ENCODE data around the gene LENG1. TPM values are rescaled to one million over a fixed set of nuclear protein-coding genes. Genes with fewer than 3 reads are reported as not detected.

The LENG1 gene
- total RNA-seq, 1 experiment from 2014 or later: 7.6 TPM

GRCh38 chr19:54204767-54205468 is 45.4 kb upstream of the LENG1 start:
- Histone ChIP-seq H3K4me3 (replicated peaks in 1 of 2; ENCODE audit: low read depth in 1 of 2, low read length in 2 of 2) (no peak overlapping the region), H3K36me3 (ENCODE audit: control insufficient read depth in 1 of 2, insufficient read depth in 2 of 2, low read length in 2 of 2) (peaks cover 55 to 72% of the 10 kb centered on the region in 2 experiments), H3K79me2 (ENCODE audit: insufficient read depth, low read length) (peaks cover 78% of the 10 kb centered on the region), H3K9ac (ENCODE audit: low read length) (no peak overlapping the region), H4K20me1 (ENCODE audit: insufficient read depth) (peaks cover 73% of the 10 kb centered on the region; the same call in 1 of the 2 replicates), H3K9me3 (ENCODE audit: control insufficient read depth in 1 of 2, insufficient read depth in 1 of 2, low read depth in 1 of 2, low read length in 2 of 2) (no peaks in the 10 kb centered on the region), H3K9me2 (ENCODE audit: insufficient read depth) (no peaks in the 10 kb centered on the region), H2AFZ (ENCODE audit: low read depth, low read length, poor library complexity, severe bottlenecking) (no peak overlapping the region), H3K4me1 (ENCODE audit: control insufficient read depth in 1 of 2, insufficient read depth in 2 of 2, low read length in 2 of 2) (peaks cover 18 to 64% of the 10 kb centered on the region in 2 experiments), H3K27me3 (ENCODE audit: insufficient read depth, low read length) (no peaks in the 10 kb centered on the region), H3K4me2 (ENCODE audit: low read length) (no peak overlapping the region), H3K27ac (ENCODE audit: low read depth, low read length) (no peak overlapping the region)
- ATAC-seq (no peak), DNase-seq (ENCODE audit: low read depth, low spot score) (no peak)
- TF ChIP-seq ZBTB33 (IDR thresholded peaks at IDR 0.05; ENCODE audit: extremely low read depth, insufficient replicate concordance, low read length) (no peak), CEBPB (IDR thresholded peaks at IDR 0.05; ENCODE audit: low read depth) (no peak), FOSL1 (IDR thresholded peaks at IDR 0.05; ENCODE audit: low read depth) (no peak), ZNF274 (IDR thresholded peaks at IDR 0.05; ENCODE audit: low read depth, low read length) (no peak), EGR1 (IDR thresholded peaks at IDR 0.05; ENCODE audit: low read depth) (no peak), POLR2AphosphoS5 (IDR thresholded peaks at IDR 0.05; ENCODE audit: low read depth, low read length) (no peak), ZFX (IDR thresholded peaks at IDR 0.05) (no peak), SIN3A (IDR thresholded peaks at IDR 0.05; ENCODE audit: low read depth) (no peak), SP1 (IDR thresholded peaks at IDR 0.05; ENCODE audit: low read depth) (no peak), ATF3 (IDR thresholded peaks at IDR 0.05) (no peak), EZH2 (IDR thresholded peaks at IDR 0.05) (no peak), RAD21 (IDR thresholded peaks at IDR 0.05; ENCODE audit: low read depth) (no peak), CBX3 (IDR thresholded peaks at IDR 0.05; ENCODE audit: low read depth) (no peak), EZH2phosphoT487 (IDR thresholded peaks at IDR 0.05; ENCODE audit: borderline replicate concordance) (no peak), REST (IDR thresholded peaks at IDR 0.05; ENCODE audit: low read depth) (no peak), SRF (IDR thresholded peaks at IDR 0.05; ENCODE audit: low read depth) (no peak)
- POLR2A ChIA-PET: interaction anchor here (1.7 to 2.5 kb wide), 2 partner anchors 11 to 15 kb away, joined by 4 to 16 read pairs; partner anchors contain the start of genes MBOAT7 and TSEN34
- intact Hi-C loops (cut with micrococcal nuclease): no loop called here
- CTCF ChIA-PET: no interaction called here
- RAD21 ChIA-PET (ENCODE audit: low non-redundant PET in 1 of 2, low total read pairs in 2 of 2, uncharacterized antibody in 2 of 2, unreplicated experiment in 2 of 2): no interaction called here
- BruUV-seq (replicated peaks): no TSS peak

All from HCT116 (cell line).